Omental fat pad (tissue), 4 donors: ENCODE results near the gene ATP11A. TPM values are rescaled to one million over a fixed set of nuclear protein-coding genes. Genes with fewer than 3 reads are reported as not detected.
"Not testable (repeated sequence)": the region's sequence is repeated elsewhere in the genome, so short reads cannot be mapped to it uniquely, and the experiment has no call there.

Source experiments
- ATAC-seq: fragments of 150-250 bp; one replicate; pipeline ENCODE4 v1.9.1; 2016; ENCODE audit warnings: mild to moderate bottlenecking, moderate library complexity; ENCODE audit not compliant: low FRiP score
- DNase-seq: peaks from one replicate; pipeline ENCODE4 v3.0.0-alpha.2; 2019; ENCODE audit warnings: low spot score
- total RNA-seq, 4 donors: library from RNA; depleted of rRNA; stranded (reverse); fragments of >200 nt; gene quantifications; one replicate each; pipeline ENCODE4 v1.1.0, GENCODE V29; 2016
- TF ChIP-seq, protein P1 (sequence below), 3 donors: fragments of 450-650 bp; IDR thresholded peaks; one replicate each; pipeline ENCODE4 v1.5.1; 2016 to 2017; ENCODE audit warnings: antibody characterized with exemption in 3 of 3, mild to moderate bottlenecking in 3 of 3, moderate library complexity in 2 of 3

The ATP11A gene
- total RNA-seq, 4 donors from 2014 or later, result 32.8 to 61.4 (median 45.7) TPM

DNA sequence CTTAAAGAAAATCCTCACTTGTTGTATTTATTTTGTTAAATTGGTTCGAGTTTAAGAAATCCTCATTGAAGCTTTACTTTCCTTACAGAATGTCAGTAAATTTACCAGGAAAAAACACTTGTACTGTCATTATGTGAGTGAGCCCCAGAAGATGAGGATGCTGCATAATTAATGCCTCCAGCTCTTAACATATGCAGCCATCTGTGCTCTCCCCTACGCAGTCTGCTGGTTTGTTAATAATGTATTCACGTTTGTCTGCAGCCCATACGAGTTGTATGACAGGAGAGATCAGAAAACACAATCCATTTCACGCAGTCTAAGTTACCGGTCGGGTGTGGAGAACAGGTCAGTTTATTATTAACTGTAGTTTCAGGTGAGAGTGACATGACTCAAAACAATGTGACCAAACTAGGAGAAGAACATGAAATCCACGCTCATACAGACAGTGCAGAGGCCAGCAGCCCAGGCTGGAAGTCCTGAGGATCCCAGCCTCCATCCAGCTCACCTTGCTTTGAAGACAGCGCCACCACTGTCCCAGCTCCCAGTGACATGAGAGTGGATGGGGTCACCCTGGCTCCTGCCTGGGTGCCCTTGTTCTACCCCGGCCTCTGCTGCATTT lies 19.8 kb upstream of the ATP11A start:
- ATAC-seq (no peak), DNase-seq (no peak)
- TF ChIP-seq, protein P1, sequence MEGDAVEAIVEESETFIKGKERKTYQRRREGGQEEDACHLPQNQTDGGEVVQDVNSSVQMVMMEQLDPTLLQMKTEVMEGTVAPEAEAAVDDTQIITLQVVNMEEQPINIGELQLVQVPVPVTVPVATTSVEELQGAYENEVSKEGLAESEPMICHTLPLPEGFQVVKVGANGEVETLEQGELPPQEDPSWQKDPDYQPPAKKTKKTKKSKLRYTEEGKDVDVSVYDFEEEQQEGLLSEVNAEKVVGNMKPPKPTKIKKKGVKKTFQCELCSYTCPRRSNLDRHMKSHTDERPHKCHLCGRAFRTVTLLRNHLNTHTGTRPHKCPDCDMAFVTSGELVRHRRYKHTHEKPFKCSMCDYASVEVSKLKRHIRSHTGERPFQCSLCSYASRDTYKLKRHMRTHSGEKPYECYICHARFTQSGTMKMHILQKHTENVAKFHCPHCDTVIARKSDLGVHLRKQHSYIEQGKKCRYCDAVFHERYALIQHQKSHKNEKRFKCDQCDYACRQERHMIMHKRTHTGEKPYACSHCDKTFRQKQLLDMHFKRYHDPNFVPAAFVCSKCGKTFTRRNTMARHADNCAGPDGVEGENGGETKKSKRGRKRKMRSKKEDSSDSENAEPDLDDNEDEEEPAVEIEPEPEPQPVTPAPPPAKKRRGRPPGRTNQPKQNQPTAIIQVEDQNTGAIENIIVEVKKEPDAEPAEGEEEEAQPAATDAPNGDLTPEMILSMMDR (IDR thresholded peaks at IDR 0.05), result no peak

DNA sequence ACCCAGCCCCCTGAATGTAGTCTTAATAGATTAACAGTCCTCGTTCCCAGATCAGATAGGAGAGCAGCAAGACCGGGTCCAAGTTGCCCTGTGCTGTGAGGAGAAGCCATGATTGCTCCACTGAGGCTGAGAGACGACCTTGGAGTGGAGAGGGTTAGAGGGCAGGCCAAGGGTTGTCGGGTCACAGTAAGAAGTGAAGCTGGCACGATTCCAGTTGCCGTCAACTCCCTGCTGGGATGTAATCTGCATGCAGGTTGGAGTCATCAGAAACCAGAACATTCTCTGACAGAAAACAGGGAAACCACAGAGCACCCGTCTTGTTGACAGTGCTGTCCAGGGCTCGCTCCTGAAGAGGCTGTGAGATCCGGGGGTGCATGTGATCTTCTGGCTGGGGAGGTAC lies 19.0 kb upstream of the ATP11A start:
- ATAC-seq (no peak), DNase-seq (no peak)

DNA sequence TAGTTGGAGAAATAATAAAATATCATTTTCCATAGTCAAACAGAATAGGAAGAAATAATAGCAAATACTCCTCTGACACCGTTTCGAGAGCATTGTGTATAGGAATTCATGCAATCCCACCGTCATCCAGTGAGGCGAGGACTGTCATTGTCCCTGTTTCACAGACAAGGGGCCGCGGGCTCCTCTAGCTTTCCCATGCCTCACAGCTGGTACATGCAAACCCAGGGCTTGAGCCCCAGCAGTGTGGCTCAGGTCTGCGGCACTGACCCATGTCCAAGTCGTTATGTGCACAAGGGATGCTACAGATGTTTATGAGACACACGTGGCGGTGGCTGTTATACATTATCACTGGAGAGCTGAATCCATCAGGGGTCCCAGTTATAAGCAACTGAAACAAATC lies 18.5 kb upstream of the ATP11A start:
- ATAC-seq (no peak), DNase-seq (no peak)
- TF ChIP-seq, protein P1 (IDR thresholded peaks at IDR 0.05), result no peak

More for the DNA sequence above, 19.0 kb upstream of the ATP11A start:
- TF ChIP-seq, protein P1 (IDR thresholded peaks at IDR 0.05), result no peak

DNA sequence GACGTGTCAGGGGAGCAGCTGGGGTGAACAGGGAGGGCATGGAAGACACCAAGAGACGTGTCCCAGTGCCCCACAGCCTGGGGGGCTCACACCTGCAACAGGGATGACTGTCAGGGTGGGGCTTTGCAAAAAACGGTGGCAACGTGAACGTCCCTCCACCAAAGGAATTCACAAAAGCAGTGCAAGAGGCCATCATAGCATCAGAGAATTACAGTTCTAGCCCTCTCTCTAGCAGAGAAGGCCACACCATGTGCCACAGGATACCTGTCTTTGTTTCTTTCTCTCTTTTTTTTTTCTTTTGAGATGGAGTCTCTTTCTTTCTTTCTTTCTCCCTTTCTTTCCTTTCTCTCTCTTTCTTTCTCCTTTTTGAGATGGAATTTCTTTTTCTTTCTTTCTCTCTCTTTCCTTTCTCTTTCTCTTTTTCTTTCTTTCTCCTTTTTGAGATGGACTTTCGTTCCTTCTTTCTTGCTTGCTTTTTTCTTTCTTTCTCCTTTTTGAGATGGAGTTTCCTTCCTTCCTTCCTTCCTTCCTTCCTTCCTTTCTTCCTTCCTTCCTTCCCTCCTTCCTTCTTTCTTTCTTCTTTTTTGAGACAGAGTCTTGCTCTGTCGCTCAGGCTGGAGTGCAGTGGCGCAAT lies 17.1 kb upstream of the ATP11A start:
- TF ChIP-seq, protein P1 (IDR thresholded peaks at IDR 0.05), result no peak
- no peak for DNase-seq
- ATAC-seq, result no peak

DNA sequence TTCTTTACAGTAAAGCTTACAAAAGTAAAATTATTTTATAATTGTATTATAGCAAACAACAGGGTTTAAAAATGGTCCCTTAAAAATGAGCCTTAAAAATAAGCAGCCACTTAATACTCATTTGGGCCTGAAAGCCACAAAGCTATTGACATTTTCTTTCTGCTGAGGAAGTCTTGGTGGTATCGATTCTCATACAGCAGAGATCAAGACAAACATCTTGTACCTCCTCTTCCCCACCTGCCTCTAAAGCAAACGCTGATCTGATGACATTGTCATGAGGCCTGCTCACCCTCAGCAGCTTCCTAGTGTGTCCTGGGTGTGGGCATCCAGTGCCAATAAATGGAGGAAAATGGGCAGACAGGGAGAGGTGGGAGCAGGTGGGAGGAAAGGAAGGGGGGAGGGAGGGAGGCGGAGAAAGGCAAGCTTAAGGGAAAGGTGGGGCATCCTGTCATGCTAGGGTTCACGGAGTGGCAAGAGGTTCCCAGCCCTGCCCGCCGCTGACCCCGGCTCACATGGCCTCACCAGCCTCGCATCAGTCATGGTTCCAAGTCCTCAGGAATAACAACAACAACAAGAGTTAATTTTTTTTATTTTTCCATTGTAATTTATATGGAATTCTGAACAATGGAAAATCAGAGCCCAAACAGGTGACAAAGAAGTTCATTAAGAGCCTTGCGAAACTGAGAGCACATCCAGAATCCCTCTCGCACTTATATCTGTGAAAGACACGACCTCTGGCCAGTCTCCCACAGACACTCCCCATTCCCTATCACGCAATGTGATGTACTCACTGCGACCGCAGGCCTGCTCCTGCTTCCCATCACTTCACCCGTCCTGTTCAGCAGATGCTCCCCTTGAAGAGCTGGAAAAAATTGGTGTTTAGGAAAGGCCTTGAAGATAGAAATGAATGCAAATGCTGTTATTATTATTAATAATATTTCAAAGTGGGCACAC lies 15.1 kb upstream of the ATP11A start:
- ATAC-seq, result no peak
- DNase-seq, result no peak
- TF ChIP-seq, protein P1 (IDR thresholded peaks at IDR 0.05), result no peak

DNA sequence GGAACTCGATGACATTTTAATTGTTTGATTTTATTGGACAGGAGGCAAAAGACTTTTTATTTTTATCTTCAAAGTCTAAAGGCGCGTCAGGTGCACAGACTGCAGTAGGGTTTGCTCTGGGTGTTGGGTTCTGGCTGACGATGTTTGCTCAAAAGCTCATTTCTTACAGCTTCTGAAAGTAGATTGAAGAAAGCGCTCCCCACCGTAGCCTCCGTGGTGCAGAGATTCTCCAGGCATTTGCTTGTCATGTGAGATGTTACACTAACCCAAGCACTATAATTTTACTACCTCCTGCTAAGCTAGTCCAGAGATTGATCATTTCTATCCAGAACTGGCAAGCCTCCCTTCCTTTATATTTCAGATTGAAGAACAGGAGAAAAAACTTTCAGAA lies 14.5 kb upstream of the ATP11A start:
- no peak for ATAC-seq
- TF ChIP-seq, protein P1 (IDR thresholded peaks at IDR 0.05), result no peak
- DNase-seq, result no peak

DNA sequence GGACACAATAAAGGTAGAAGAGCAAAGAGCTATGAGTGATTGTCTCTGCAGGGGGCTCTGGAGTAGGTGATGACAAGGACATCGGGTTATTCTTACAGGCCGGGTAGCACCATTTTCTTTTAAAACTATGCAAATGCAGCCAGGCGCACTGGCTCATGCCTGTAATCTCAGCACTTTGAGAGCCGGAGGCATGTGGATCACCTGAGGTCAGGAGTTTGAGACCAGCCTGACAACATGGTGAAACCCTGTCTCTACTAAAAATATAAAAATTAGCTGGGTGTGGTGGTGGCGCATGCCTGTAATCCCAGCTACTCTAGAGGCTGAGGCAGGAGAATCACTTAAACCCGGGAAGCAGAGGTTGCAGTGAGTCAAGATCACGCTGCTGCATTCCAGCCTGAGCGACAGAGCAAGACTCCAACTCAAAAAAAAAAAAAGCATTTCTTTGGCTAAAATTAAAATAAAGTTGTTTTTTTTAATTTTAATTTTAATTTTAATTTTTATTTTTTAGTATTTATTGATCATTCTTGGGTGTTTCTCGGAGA lies 12.3 kb upstream of the ATP11A start:
- not testable (repeated sequence) for ATAC-seq, DNase-seq
